Gastroesophageal sphincter (tissue), 3 donors: Measurements from ENCODE around the gene PAK1.

ENCODE experiments used
- CTCF ChIP-seq, 4 experiments: fragments of 200-600 bp in 2 of 4; fragments of 450-650 bp in 2 of 4; sonication (generic) in 1 of 4; IDR thresholded peaks; one replicate each; pipeline ENCODE4 v1.5.1; 2017 to 2019; ENCODE audit warnings: antibody characterized with exemption in 4 of 4, mild to moderate bottlenecking in 2 of 4, moderate library complexity in 2 of 4
- POLR2AphosphoS5 ChIP-seq: sonication (generic); formaldehyde crosslinking; IDR thresholded peaks from one replicate; pipeline ENCODE4 v1.6.1; 2017; ENCODE audit warnings: antibody characterized with exemption

- TF ChIP-seq CTCF (IDR thresholded peaks at IDR 0.05), result no peak
- no peak for TF ChIP-seq POLR2AphosphoS5
Measured at GRCh38 chr11:77425346-77425745, 48.5 kb downstream of the PAK1 start.
